ENCODE results near the gene SLC30A1.

Gene SLC30A1

GRCh38 chr1:211603191-211603701 is 24.3 kb upstream of the SLC30A1 start:
- H3K9me3 ChIP-seq (ENCODE audit: low read length) = no peaks in the 10 kb centered on the region
- H3K27ac ChIP-seq (ENCODE audit: low read depth, low read length, poor library complexity, severe bottlenecking) = no peak overlapping the region
- no peak overlapping the region for H3K4me3 ChIP-seq (ENCODE audit: low read depth, low read length, poor library complexity, severe bottlenecking)
- no peak overlapping the region for H2AFZ ChIP-seq (ENCODE audit: low read length)
- no peaks in the 10 kb centered on the region; the same call in 1 of the 2 replicates for H3K36me3 ChIP-seq (ENCODE audit: insufficient read depth, low read length)
- no peaks in the 10 kb centered on the region for H3F3A ChIP-seq (ENCODE audit: insufficient read depth, low read length)
- H3K4me2 ChIP-seq (ENCODE audit: low read length) = no peak overlapping the region
- no peaks in the 10 kb centered on the region for H3K79me2 ChIP-seq (ENCODE audit: insufficient read depth, low read length)
- TF ChIP-seq CTCF (IDR thresholded peaks at IDR 0.05; ENCODE audit: low read length) (no peak), EZH2 (IDR thresholded peaks at IDR 0.05; ENCODE audit: borderline replicate concordance, low read length) (no peak)
- H4K20me1 ChIP-seq (ENCODE audit: insufficient read depth, low read length) = no peaks in the 10 kb centered on the region
- H3K9ac ChIP-seq (ENCODE audit: low read length) = no peak overlapping the region
- no peaks in the 10 kb centered on the region for H3K9me2 ChIP-seq (ENCODE audit: low read depth, low read length)
- H3K4me1 ChIP-seq (ENCODE audit: insufficient read depth, low read length, severe bottlenecking) = peaks cover 25% of the 10 kb centered on the region
- H3K27me3 ChIP-seq (ENCODE audit: insufficient read depth, low read length) = no peaks in the 10 kb centered on the region

GRCh38 chr1:211601982-211602670 is 23.2 kb upstream of the SLC30A1 start:
- H2AFZ ChIP-seq (ENCODE audit: low read length) = no peak overlapping the region

GRCh38 chr1:211601159-211601558 is 22.2 kb upstream of the SLC30A1 start:
- no peaks in the 10 kb centered on the region for H3K79me2 ChIP-seq (ENCODE audit: insufficient read depth, low read length)
- peaks cover 18% of the 10 kb centered on the region for H3K4me1 ChIP-seq (ENCODE audit: insufficient read depth, low read length, severe bottlenecking)
- no peaks in the 10 kb centered on the region for H4K20me1 ChIP-seq (ENCODE audit: insufficient read depth, low read length)
- no peaks in the 10 kb centered on the region for H3K9me3 ChIP-seq (ENCODE audit: low read length)
- no peak for TF ChIP-seq EZH2 (IDR thresholded peaks at IDR 0.05; ENCODE audit: borderline replicate concordance, low read length)
- no peak for TF ChIP-seq CTCF (IDR thresholded peaks at IDR 0.05; ENCODE audit: low read length)
- no peak overlapping the region for H2AFZ ChIP-seq (ENCODE audit: low read length)
- H3K4me3 ChIP-seq (ENCODE audit: low read depth, low read length, poor library complexity, severe bottlenecking) = no peak overlapping the region
- H3K27ac ChIP-seq (ENCODE audit: low read depth, low read length, poor library complexity, severe bottlenecking) = no peak overlapping the region
- no peaks in the 10 kb centered on the region; the same call in 1 of the 2 replicates for H3K36me3 ChIP-seq (ENCODE audit: insufficient read depth, low read length)
- H3K9me2 ChIP-seq (ENCODE audit: low read depth, low read length) = no peaks in the 10 kb centered on the region
- no peak overlapping the region for H3K4me2 ChIP-seq (ENCODE audit: low read length)
- H3K9ac ChIP-seq (ENCODE audit: low read length) = no peak overlapping the region
- no peaks in the 10 kb centered on the region for H3K27me3 ChIP-seq (ENCODE audit: insufficient read depth, low read length)
- no peaks in the 10 kb centered on the region for H3F3A ChIP-seq (ENCODE audit: insufficient read depth, low read length)

More at GRCh38 chr1:211601982-211602670, 23.2 kb upstream of the SLC30A1 start:
- Histone ChIP-seq H3K4me2 (ENCODE audit: low read length) (no peak overlapping the region), H3K36me3 (ENCODE audit: insufficient read depth, low read length) (no peaks in the 10 kb centered on the region; the same call in 1 of the 2 replicates), H3K27me3 (ENCODE audit: insufficient read depth, low read length) (no peaks in the 10 kb centered on the region), H3K4me1 (ENCODE audit: insufficient read depth, low read length, severe bottlenecking) (peaks cover 21% of the 10 kb centered on the region), H3K9me3 (ENCODE audit: low read length) (no peaks in the 10 kb centered on the region), H3K4me3 (ENCODE audit: low read depth, low read length, poor library complexity, severe bottlenecking) (no peak overlapping the region), H3K9ac (ENCODE audit: low read length) (no peak overlapping the region), H4K20me1 (ENCODE audit: insufficient read depth, low read length) (no peaks in the 10 kb centered on the region), H3K9me2 (ENCODE audit: low read depth, low read length) (no peaks in the 10 kb centered on the region), H3K79me2 (ENCODE audit: insufficient read depth, low read length) (no peaks in the 10 kb centered on the region), H3K27ac (ENCODE audit: low read depth, low read length, poor library complexity, severe bottlenecking) (no peak overlapping the region), H3F3A (ENCODE audit: insufficient read depth, low read length) (no peaks in the 10 kb centered on the region)
- TF ChIP-seq EZH2 (IDR thresholded peaks at IDR 0.05; ENCODE audit: borderline replicate concordance, low read length) = no peak
- no peak for TF ChIP-seq CTCF (IDR thresholded peaks at IDR 0.05; ENCODE audit: low read length)

All from OCI-LY1 (cell line).